ENCODE data around the gene RERG.

RERG gene

DNA sequence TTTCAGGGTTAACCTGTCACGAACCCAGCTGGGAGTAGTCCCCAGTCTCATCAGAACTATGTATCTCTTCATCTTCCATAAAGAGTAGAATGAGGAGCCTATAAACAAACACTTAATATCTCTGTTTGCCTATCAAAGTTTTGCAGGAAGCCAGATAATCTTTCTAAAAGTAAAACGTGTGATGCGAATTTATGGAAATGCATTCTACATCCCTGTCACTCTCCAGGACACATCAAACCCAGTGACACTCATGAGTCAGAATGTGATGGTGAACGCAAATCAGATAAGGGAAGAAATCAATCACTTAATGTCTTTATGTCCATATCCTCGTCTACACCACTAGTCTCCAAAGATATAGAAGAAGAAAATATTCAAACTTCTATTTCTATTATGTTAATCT lies 37.4 kb downstream of the RERG start:
- Mint-ChIP-seq H3K36me3 (ENCODE audit: low read depth) (no peaks in the 10 kb centered on the region), H3K4me3 (no peak overlapping the region), H3K27me3 (ENCODE audit: low read depth, poor library complexity) (peaks cover 6% of the 10 kb centered on the region), H3K27ac (no peak overlapping the region), H3K9me3 (no peaks in the 10 kb centered on the region), H3K4me1 (peaks cover 17% of the 10 kb centered on the region)
- no peak for DNase-seq
- TF ChIP-seq, protein P1, sequence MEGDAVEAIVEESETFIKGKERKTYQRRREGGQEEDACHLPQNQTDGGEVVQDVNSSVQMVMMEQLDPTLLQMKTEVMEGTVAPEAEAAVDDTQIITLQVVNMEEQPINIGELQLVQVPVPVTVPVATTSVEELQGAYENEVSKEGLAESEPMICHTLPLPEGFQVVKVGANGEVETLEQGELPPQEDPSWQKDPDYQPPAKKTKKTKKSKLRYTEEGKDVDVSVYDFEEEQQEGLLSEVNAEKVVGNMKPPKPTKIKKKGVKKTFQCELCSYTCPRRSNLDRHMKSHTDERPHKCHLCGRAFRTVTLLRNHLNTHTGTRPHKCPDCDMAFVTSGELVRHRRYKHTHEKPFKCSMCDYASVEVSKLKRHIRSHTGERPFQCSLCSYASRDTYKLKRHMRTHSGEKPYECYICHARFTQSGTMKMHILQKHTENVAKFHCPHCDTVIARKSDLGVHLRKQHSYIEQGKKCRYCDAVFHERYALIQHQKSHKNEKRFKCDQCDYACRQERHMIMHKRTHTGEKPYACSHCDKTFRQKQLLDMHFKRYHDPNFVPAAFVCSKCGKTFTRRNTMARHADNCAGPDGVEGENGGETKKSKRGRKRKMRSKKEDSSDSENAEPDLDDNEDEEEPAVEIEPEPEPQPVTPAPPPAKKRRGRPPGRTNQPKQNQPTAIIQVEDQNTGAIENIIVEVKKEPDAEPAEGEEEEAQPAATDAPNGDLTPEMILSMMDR (IDR thresholded peaks at IDR 0.05), result no peak

DNA sequence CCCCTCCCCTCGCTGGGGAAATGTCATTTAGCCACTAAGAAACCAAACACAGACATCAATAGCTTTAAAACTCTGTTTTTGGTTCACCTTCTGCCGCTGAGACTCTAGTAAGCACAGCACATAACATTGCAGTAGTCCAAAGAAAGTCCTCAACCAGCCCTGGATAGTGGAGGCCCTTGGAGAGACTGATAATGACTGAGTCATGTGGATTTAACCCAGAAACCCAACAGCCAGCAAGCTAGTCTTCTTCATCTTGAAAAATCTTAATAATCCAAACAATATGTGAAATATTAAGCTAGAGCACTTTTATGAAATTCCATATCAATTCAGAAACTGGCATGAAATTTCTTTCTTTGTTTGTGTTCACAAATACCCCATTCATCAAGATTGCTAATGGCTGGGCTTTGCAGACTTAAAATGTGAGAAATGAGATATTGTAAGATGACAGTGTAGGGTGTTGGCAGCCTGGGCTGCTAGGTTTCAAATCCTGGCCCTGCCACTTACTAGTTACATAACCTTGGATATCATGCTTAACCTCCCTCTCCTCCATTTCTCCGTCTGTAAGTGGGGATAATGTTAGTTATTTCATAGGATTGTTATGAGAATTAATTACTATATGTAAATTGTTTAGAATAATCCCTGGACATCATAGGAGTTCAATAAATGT lies 40.1 kb downstream of the RERG start:
- H3K4me1 Mint-ChIP-seq, result peaks cover 15% of the 10 kb centered on the region
- peaks cover 3% of the 10 kb centered on the region for H3K27me3 Mint-ChIP-seq (ENCODE audit: low read depth, poor library complexity)
- TF ChIP-seq, protein P1 (IDR thresholded peaks at IDR 0.05), result no peak
- no peak overlapping the region for H3K4me3 Mint-ChIP-seq
- no peaks in the 10 kb centered on the region for H3K36me3 Mint-ChIP-seq (ENCODE audit: low read depth)
- no peak overlapping the region for H3K27ac Mint-ChIP-seq
- no peak for DNase-seq
- peaks cover 3% of the 10 kb centered on the region for H3K9me3 Mint-ChIP-seq

DNA sequence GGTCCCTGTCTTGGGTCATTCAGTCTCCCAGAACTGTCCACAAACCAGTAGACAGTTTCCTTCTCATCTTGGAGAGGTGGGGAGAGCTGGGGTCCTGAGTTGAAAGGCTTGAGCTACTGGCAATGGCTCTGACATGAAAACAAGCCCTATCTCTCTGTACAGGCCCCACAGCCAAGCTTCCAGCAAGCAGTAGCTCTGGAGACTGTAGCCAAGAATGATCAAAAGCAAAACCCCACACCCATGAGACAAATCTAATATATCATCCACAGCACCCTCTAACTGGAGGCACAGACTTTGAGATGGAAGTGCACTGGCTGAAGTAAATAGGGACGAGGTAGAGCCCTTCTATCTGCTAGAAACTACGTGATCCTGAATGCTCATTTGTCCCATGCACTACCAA lies 40.9 kb downstream of the RERG start:
- H3K27ac Mint-ChIP-seq, result no peak overlapping the region

DNA sequence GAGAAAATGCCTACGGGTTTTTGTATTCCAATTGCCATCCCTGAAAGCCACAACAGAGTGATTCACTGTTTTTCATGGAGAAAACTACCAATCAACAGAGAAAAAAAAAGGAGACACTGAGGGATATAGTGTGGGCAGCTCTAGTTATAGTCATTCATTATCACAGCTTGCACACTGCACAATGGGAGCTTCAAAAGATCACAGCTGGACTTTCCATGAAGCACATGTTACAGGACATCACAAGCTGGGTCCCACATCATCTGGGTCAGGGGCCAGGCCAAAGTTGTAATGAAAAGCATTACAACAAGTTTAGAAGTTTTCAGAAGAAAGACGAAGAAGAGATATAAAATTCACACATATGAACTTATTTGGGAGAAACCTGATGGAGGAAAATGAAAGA lies 41.5 kb downstream of the RERG start:
- Mint-ChIP-seq H3K36me3 (ENCODE audit: low read depth) (no peaks in the 10 kb centered on the region), H3K4me1 (peaks cover 23% of the 10 kb centered on the region), H3K4me3 (no peak overlapping the region), H3K27ac (no peak overlapping the region), H3K27me3 (ENCODE audit: low read depth, poor library complexity) (peaks cover 3% of the 10 kb centered on the region), H3K9me3 (peaks cover 16% of the 10 kb centered on the region)
- DNase-seq, result no peak
- TF ChIP-seq, protein P1 (IDR thresholded peaks at IDR 0.05), result no peak

More for the DNA sequence above, 40.9 kb downstream of the RERG start:
- peaks cover 2% of the 10 kb centered on the region for H3K27me3 Mint-ChIP-seq (ENCODE audit: low read depth, poor library complexity)
- no peak for DNase-seq
- peaks cover 9% of the 10 kb centered on the region for H3K9me3 Mint-ChIP-seq
- no peaks in the 10 kb centered on the region for H3K36me3 Mint-ChIP-seq (ENCODE audit: low read depth)
- H3K4me3 Mint-ChIP-seq, result no peak overlapping the region
- TF ChIP-seq, protein P1 (IDR thresholded peaks at IDR 0.05), result no peak
- peaks cover 20% of the 10 kb centered on the region for H3K4me1 Mint-ChIP-seq

DNA sequence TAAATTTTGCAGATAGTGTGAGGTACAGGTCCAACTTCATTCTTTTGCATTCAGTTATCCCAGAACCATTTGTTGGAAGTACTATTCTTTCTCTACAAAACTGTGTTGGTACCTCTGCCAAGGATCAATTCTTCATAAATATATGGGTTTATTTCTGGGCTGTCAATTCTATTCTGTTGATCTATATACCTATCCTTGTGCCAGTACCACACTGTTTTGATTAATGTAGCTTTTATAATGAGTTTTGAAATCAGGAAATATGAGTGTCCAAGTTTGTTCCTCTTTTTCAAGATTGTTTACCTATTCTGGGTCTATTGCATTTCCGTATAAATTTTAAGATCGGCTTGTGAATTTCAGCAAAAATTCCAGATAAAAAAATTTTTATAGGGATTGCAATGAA lies 48.1 kb downstream of the RERG start:
- Mint-ChIP-seq H3K27me3 (ENCODE audit: low read depth, poor library complexity) (peaks cover 10% of the 10 kb centered on the region), H3K9me3 (peaks cover 33% of the 10 kb centered on the region), H3K4me1 (peaks cover 12% of the 10 kb centered on the region), H3K36me3 (ENCODE audit: low read depth) (peaks cover 5% of the 10 kb centered on the region), H3K4me3 (no peak overlapping the region), H3K27ac (no peak overlapping the region)
- no peak for DNase-seq
- TF ChIP-seq, protein P1 (IDR thresholded peaks at IDR 0.05), result no peak

Measured in nephron progenitor cell (in vitro differentiated cells).